ENCODE measurements around the gene GPAT3.
A peak's percentile ranks its signal among the peaks of the same experiment; 100 is the strongest.
"Not testable (repeated sequence)": the region's sequence is repeated elsewhere in the genome, so short reads cannot be mapped to it uniquely, and the experiment has no call there.

Gene GPAT3

GRCh38 chr4:83535520-83536361 lies at the start of gene GPAT3:
Gene GPAT3, plus strand, starts transcription at chr4:83536108. Its CDS starts 515 bp downstream, at chr4:83536623.
- DNase-seq: peak; percentile 55 to 57

- no peak for DNase-seq
Observed at GRCh38 chr4:83486457-83487129, 49.3 kb upstream of the GPAT3 start.

GRCh38 chr4:83489711-83490326 lies 46.1 kb upstream of the GPAT3 start:
- DNase-seq: no peak

DNA sequence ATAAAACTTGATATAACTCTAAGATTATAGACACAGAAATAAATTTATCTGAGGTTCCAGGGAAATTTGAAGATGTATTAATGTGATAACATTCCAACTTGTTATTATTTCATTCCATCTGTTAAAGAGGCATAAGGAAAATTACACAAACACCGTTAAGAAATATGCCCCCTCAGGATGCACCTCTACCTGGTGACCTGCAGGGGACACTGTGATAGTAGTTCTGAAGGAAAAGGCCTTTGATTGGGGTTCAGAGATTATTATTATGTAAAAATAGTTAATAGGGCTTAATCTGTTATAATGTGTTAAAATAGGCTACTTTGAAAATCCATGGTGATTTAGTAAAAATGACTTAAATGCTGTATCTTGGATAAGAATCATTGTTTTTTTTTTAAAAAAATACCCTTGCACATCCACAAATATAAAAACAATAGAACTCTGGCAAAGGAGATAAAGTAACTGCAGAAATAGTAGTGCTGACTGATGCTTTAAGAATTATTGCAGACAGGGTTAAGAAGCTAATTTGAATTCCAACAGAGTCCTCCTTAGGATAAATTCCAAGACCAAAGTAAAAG lies 44.9 kb upstream of the GPAT3 start:
- peak; percentile 62 to 68 for DNase-seq

DNA sequence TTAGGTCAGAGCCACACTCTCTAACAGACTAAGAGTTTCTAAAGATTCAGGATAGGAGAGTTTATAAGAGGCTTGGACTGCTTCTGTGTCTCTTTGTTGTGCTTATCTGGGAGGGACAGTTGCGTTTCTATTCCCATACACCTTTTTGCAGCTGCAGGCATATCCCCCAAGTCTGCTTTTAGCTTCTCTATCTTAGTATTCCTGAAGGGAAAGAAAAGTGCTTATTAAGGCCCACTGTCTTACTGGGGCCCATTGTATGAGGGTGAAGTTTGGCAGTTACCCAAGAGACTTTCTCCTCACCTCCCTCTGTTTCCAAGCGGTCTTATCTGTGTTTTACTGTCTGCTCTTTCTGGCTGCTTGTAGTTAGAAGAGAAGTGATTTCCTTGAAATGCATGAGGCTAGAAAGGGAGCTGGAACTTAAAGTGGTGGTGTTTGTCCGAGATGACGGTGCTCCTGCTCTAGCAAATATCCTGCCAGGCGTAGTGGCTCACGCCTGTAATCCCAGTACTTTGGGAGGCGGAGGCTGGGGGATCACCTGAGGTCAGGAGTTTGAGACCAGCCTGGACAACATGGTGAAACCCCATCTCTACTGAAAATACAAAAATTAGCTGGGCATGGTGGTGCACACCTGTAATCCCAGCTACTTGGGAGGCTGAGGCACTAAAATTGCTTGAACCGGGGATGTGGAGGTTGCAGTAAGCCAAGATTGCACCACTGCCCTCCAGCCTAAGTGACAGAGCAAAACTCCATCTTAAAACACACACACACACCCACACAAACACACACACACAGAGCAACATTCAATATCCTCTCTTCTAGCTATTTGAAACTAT lies 39.6 kb upstream of the GPAT3 start:
- not testable (repeated sequence) for DNase-seq

DNA sequence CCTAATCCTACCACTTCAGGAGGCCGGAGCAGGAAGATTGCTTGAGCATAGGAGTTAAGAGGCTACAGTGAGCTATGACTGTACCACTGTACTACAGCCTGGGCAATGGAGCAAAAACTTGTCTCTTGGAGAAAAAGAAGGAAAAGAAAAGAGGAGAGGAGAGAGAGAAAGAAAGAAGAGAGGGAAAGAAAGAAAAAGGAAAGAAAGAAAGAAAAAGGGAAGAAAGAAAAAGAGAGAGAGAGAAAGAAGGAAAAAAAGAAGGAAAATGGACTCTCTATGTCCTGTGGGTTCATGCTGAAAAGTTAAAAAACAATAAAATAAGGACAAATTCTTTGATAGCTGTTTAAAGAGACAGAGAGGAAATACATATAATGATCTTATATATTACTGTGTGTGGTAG lies 37.7 kb upstream of the GPAT3 start:
- no peak for DNase-seq

GRCh38 chr4:83501671-83502070 lies 34.2 kb upstream of the GPAT3 start:
- DNase-seq: not testable (repeated sequence)

GRCh38 chr4:83503974-83504373 lies 31.9 kb upstream of the GPAT3 start:
- no peak for DNase-seq

- no peak for DNase-seq
Observed at GRCh38 chr4:83504503-83504902, 31.4 kb upstream of the GPAT3 start.

DNA sequence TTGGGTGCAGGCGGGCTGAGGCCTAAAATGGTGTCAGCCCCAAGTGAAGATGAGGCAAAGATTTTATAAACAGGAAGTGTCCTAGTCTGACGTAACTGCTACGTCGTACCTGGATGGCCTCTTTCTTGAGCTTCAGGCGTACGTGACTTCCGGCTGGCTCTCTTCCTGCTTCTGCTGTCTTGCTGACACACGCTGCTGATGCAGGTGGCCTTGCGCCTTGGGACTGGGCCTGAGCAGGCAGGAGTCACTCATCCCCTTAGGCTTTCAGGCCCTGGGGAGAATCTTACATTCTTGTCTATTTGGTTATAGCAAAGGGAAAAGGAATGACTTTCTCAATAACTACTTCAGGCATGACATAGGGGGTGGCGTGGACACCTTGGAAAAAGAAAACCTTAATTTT lies 30.9 kb upstream of the GPAT3 start:
- no peak for DNase-seq

GRCh38 chr4:83509156-83509585 lies 26.7 kb upstream of the GPAT3 start:
- DNase-seq: peak; percentile 49 to 69

- no peak for DNase-seq
Observed at GRCh38 chr4:83510442-83510841, 25.5 kb upstream of the GPAT3 start.

DNA sequence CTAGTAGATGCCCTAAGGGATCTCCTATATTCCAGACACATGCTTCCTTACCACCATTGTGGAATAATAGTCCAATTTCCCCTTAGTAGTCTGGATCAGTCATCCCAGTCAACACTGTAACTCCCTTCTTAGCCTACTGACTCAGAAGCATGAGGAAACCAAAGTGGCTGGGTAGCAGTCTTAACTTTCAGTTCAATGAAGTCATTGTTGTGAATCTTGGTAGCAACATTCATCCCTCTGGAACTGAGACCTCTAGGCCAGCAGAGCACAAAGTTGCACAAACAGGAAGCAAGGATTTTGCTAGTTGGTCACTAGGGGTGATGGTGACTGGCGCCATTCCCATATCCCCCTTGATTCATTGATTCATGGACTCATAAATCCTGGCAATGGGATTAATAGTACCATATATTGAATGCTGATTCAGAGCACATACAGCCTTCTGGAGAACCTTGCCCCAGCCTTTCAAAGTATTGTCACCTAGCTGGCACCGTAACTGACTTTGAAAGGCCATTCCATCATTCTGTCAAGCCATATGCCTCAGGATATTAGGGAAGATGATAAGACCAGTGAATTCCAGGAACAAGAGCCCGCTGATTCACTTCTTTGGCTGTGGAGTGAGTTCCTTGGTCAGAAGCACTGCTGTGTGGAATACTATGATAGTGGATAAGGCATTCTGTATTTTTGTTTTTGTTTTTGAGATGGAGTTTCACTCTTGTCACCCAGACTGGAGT lies 19.7 kb upstream of the GPAT3 start:
- no peak for DNase-seq

DNA sequence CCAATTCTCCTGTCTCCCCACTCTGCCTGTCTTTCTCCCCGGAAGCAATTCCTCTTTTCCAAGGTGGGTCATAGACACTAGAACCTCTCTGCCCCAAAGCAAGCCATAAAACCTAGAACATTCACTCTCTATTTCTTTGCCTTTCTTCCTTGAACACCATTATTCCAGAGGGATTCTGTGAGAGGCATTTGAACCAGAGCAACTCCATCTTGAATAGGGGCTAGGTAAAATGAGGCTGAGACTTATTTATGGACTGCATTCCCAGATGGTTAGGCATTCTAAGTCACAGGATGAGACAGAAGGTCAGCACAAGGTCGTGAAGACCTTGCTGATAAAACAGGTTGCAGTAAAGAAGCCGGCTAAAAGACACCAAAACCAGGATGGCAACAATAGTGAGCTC lies 13.7 kb upstream of the GPAT3 start:
- no peak for DNase-seq

- no peak for DNase-seq
Observed at GRCh38 chr4:83527671-83528070, 8.2 kb upstream of the GPAT3 start.

DNA sequence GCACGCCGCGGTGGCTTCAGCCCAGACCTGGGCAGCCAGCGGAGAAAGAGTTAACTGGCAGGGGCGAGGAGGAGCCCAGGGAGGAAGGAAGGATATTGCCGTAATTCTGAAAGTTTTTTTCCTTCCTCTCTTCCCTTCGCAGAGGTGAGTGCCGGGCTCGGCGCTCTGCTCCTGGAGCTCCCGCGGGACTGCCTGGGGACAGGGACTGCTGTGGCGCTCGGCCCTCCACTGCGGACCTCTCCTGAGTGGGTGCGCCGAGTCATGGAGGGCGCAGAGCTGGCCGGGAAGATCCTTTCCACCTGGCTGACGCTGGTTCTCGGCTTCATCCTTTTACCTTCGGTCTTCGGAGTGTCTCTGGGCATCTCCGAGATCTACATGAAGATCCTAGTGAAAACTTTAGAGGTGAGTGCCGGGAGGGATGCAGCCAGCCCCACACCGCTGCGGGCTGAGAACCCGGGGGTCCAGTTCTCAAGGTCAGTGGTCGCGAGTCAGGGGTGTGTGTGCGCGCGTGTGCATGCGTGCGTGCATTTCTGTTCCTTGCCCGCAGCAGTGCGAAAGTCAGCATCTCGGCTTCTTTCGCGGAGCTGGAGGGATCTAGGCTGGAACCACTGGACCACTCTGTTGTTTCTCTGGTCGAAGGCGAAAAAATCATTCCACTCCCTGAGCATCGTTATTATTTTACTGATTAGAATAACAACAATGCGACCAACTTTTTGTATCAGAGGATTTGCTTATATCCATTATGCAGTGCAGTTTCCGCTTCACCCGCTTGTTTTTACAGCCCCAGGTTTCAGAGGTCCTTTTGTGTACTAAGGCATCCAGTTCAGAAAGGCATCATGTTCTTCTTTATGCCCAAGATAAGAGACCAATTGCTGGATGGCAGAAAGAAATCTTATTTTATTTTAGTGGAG lies 709 bp downstream of the GPAT3 start:
- DNase-seq: no peak

GRCh38 chr4:83542225-83542624 lies 6.3 kb downstream of the GPAT3 start:
- DNase-seq: no peak

DNA sequence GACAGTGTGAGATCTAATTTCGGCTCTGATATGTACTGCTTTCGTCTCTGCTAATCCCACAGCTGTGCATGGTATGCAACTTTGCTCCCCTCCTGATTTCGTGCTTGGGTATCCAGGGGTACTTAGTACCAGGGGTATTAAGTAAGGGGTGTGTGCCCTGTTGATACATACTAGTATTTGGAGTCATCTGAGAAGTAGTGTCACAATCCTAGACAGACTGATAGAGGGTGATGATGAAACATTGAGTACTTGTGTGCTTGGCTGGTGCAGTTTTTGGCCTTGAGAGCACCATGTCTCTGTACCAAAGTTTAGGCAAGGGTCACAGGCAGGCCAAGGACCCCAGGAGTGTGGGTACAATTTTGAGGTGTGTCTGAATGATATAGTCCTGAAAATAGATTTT lies 10.9 kb downstream of the GPAT3 start:
- DNase-seq: no peak

GRCh38 chr4:83548151-83548905 lies 12.4 kb downstream of the GPAT3 start:
- DNase-seq: peak in 1 of 2 experiments; percentile 18

GRCh38 chr4:83552083-83552482 lies 16.2 kb downstream of the GPAT3 start:
- DNase-seq: no peak

All from Kasumi-1 (cell line).